ENCODE results near the gene TOP2A.

TOP2A gene

GRCh38 chr17:40417609-40418427 is at the start of gene TOP2A:
TOP2A (minus strand) TSS chr17:40417896; CDS start chr17:40417791, 105 bp downstream.
- H3K4me3 ChIP-seq (replicated peaks in 1 of 2; ENCODE audit: low read depth in 2 of 2, low read length in 2 of 2), result peak within 1 kb of the TSS; percentile 71 to 80
- DNase-seq (ENCODE audit: low read depth in 2 of 2), result peak; percentile 100
- TF ChIP-seq, protein P1, sequence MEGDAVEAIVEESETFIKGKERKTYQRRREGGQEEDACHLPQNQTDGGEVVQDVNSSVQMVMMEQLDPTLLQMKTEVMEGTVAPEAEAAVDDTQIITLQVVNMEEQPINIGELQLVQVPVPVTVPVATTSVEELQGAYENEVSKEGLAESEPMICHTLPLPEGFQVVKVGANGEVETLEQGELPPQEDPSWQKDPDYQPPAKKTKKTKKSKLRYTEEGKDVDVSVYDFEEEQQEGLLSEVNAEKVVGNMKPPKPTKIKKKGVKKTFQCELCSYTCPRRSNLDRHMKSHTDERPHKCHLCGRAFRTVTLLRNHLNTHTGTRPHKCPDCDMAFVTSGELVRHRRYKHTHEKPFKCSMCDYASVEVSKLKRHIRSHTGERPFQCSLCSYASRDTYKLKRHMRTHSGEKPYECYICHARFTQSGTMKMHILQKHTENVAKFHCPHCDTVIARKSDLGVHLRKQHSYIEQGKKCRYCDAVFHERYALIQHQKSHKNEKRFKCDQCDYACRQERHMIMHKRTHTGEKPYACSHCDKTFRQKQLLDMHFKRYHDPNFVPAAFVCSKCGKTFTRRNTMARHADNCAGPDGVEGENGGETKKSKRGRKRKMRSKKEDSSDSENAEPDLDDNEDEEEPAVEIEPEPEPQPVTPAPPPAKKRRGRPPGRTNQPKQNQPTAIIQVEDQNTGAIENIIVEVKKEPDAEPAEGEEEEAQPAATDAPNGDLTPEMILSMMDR (IDR thresholded peaks at IDR 0.05; ENCODE audit: low read depth, low read length), result no peak

DNA sequence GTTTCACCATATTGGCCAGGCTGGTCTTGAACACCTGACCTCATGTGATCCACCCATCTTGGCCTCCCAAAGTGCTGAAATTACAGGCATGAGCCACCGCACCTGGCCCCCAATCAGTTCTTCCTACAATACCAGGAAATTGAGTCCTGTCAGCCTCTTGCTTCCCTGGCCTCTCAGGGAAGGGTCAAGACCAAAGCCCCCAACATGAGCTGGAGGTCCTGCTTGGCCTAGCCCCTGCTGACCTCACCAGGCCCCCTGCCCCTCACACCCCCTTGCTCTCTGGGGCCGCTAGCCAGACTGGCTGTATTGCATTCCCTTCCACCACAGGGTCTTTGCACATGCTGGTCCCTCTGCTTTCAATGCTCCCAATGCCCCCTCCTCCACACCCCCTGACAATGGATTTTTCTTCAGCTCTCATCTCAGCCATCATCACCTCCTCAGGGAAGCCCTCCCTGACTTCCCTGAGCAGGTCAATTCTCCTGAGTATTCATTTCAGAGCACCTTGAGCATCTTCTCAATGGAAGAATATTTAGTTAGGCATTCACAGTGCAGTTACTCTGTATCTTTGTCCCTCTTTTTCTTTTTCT is 49.7 kb upstream of the TOP2A start:
- H3K4me3 ChIP-seq (replicated peaks in 1 of 2; ENCODE audit: low read depth in 2 of 2, low read length in 2 of 2), result no peak overlapping the region
- peak in 1 of 2 donors; percentile 41 for DNase-seq (ENCODE audit: low read depth in 2 of 2)
- TF ChIP-seq, protein P1 (IDR thresholded peaks at IDR 0.05; ENCODE audit: low read depth, low read length), result no peak

- DNase-seq (ENCODE audit: low read depth in 2 of 2), result peak; percentile 52
- H3K4me3 ChIP-seq (replicated peaks in 1 of 2; ENCODE audit: low read depth in 2 of 2, low read length in 2 of 2), result no peak overlapping the region
- TF ChIP-seq, protein P1 (IDR thresholded peaks at IDR 0.05; ENCODE audit: low read depth, low read length), result no peak
Measured at GRCh38 chr17:40466298-40466971, 48.7 kb upstream of the TOP2A start.

DNA sequence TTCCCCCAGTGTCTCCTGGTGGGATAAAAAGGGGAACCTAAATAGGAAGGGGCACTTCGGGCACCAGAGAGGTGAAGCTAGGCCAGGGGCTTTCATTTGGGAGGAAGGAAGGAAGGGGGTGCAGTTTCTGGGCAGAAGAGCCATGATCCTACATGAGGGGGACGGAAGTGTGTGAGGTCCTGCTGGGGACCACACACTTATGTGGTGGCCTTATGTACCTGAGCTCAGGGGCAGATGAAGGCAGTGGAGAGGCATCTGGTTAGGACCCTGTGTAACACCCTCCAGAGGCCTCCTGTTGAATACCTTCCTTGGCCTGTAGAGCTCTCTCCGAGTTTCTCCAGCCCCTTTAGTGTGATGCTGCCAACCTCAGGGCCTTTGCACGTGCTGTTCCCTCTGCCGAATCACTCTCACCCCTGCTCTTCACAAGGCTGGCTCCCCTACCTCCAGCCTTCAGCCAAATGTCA is 46.7 kb upstream of the TOP2A start:
- H3K4me3 ChIP-seq (replicated peaks in 1 of 2; ENCODE audit: low read depth in 2 of 2, low read length in 2 of 2), result no peak overlapping the region
- DNase-seq (ENCODE audit: low read depth in 2 of 2), result peak in 1 of 2 donors; percentile 61
- TF ChIP-seq, protein P1 (IDR thresholded peaks at IDR 0.05; ENCODE audit: low read depth, low read length), result no peak

DNA sequence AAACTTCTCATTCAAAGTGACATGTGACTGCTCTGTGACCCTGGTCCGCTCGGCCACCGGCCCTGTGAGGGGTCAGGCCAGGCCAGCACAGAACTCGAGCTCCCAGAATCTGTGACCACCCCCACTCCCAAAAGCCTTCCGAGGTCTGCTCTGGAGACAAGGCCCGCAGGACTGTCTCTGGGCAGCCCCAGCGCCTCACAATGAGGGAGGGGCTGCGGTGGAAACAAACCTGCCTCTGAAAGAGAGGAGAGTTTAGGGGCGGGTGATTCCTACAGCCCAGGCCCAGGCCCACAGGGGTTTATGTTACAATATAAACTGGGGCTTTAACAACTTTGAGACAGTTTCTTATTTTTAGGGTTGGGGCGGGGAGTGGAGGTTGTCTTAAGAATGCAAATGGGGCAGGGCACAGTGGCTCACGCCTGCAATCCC is 45.4 kb upstream of the TOP2A start:
- TF ChIP-seq, protein P1 (IDR thresholded peaks at IDR 0.05; ENCODE audit: low read depth, low read length), result no peak
- DNase-seq (ENCODE audit: low read depth in 2 of 2), result peak; percentile 62 to 66
- no peak overlapping the region for H3K4me3 ChIP-seq (replicated peaks in 1 of 2; ENCODE audit: low read depth in 2 of 2, low read length in 2 of 2)

DNA sequence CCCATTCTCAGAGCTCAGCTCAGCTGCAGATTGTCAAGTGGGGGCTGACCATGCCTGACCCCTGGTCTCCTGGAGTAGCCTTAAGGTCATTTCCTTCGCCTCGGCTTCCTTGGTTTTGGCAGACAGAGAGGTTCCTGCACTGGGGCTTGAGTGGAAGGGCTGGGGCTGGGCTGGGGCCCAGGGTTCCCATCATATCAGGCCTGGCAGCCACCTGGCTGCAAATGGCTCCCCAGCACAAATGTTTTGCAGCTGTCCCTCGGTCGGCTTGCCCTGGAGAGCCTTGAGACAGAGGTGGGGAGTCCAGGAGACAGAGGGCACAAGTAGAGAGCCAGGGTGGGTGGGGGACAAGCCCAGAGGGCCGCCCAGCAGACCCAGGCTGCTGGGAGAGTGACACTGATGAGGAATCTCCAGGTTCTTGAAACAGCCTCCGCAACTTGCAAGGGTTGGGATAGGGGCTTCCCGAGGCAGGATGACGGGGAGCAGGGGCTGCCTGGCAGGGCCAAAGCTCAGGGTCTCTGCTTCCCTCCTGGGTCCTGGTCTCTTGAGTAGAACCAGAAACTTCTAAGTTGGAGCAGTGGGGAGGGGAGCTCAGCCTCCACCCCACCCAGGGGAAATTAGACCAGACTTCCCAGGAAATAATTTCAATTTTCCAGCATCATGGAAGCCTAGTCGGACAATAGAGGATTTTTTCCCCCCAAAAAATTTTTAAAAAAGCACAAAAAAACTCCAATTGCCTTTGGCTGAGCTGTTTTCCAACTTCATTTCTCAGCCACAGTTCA is 44.8 kb upstream of the TOP2A start:
- TF ChIP-seq, protein P1 (IDR thresholded peaks at IDR 0.05; ENCODE audit: low read depth, low read length), result no peak
- DNase-seq (ENCODE audit: low read depth in 2 of 2), result peak; percentile 48 to 58
- H3K4me3 ChIP-seq (replicated peaks in 1 of 2; ENCODE audit: low read depth in 2 of 2, low read length in 2 of 2), result no peak overlapping the region
